Ishikawa (cell line): ENCODE data around the gene FIGNL1.

Experiments
- CEBPB ChIP-seq: IDR thresholded peaks from 2 replicates; pipeline ENCODE4 v1.6.1; 2012
- CREB1 ChIP-seq: IDR thresholded peaks from 2 replicates; pipeline ENCODE4 v1.6.1; 2012; ENCODE audit warnings: low read depth
- EGR1 ChIP-seq: IDR thresholded peaks from 2 replicates; pipeline ENCODE4 v1.6.1; 2012
- EP300 ChIP-seq: IDR thresholded peaks from 2 replicates; pipeline ENCODE4 v1.6.1; 2012; ENCODE audit warnings: borderline replicate concordance
- FOXM1 ChIP-seq: IDR thresholded peaks from 2 replicates; pipeline ENCODE4 v1.6.1; 2012; ENCODE audit warnings: low read depth, borderline replicate concordance
- MAX ChIP-seq: IDR thresholded peaks from 2 replicates; pipeline ENCODE4 v1.6.1; 2012
- NFIC ChIP-seq: IDR thresholded peaks from 2 replicates; pipeline ENCODE4 v1.6.1; 2012
- RAD21 ChIP-seq: IDR thresholded peaks from 2 replicates; pipeline ENCODE4 v1.6.1; 2012; ENCODE audit warnings: low read depth
- REST ChIP-seq: IDR thresholded peaks from 2 replicates; pipeline ENCODE4 v1.6.1; 2012; ENCODE audit warnings: low read depth, mild to moderate bottlenecking
- TAF1 ChIP-seq: IDR thresholded peaks from 2 replicates; pipeline ENCODE4 v1.6.1; 2012; ENCODE audit warnings: low read depth, mild to moderate bottlenecking
- TCF12 ChIP-seq: IDR thresholded peaks from 2 replicates; pipeline ENCODE4 v1.6.1; 2012; ENCODE audit warnings: low read depth
- TEAD4 ChIP-seq: IDR thresholded peaks from 2 replicates; pipeline ENCODE4 v1.6.1; 2012
- USF1 ChIP-seq: IDR thresholded peaks from 2 replicates; pipeline ENCODE4 v1.6.1; 2012
- YY1 ChIP-seq: IDR thresholded peaks from 2 replicates; pipeline ENCODE4 v1.6.1; 2012; ENCODE audit warnings: low read depth
- ZBTB7A ChIP-seq: IDR thresholded peaks from 2 replicates; pipeline ENCODE4 v1.6.1; 2012; ENCODE audit warnings: low read depth

FIGNL1 gene

GRCh38 chr7:50406935-50407334, 43.2 kb downstream of the FIGNL1 start:
- TF ChIP-seq EP300 (no peak), TCF12 (no peak)

GRCh38 chr7:50405221-50405620, 44.9 kb downstream of the FIGNL1 start:
- TF ChIP-seq RAD21 (no peak), TAF1 (no peak), NFIC (no peak), EP300 (no peak), REST (no peak), ZBTB7A (no peak), TEAD4 (no peak), TCF12 (no peak), CREB1 (no peak), EGR1 (no peak), YY1 (no peak), FOXM1 (no peak), USF1 (no peak), MAX (no peak), CEBPB (no peak)

- TF ChIP-seq ZBTB7A (no peak), RAD21 (no peak), FOXM1 (no peak), NFIC (no peak), TAF1 (no peak), USF1 (no peak), CEBPB (no peak), EP300 (no peak), TEAD4 (no peak), YY1 (no peak), MAX (no peak), TCF12 (no peak), CREB1 (no peak), EGR1 (no peak), REST (no peak)
Observed at GRCh38 chr7:50404392-50404791, 45.8 kb downstream of the FIGNL1 start.

GRCh38 chr7:50400114-50400513, 50.0 kb downstream of the FIGNL1 start:
- TF ChIP-seq TEAD4 (no peak), FOXM1 (no peak), EGR1 (no peak), REST (no peak), CEBPB (no peak), NFIC (no peak), CREB1 (no peak), RAD21 (no peak), EP300 (no peak), USF1 (no peak), YY1 (no peak), TCF12 (no peak), TAF1 (no peak), ZBTB7A (no peak), MAX (no peak)
